BJ (cell line): Measurements from ENCODE around the gene OR2L2. TPM values are rescaled to one million over a fixed set of nuclear protein-coding genes. Genes with fewer than 3 reads are reported as not detected.

ENCODE experiments used
- CTCF ChIA-PET: fragments of 350-600 bp; formaldehyde crosslinking; extraction: SDS; loops from one replicate; lab custom pipeline; 2021; ENCODE audit warnings: antibody characterized with exemption, inconsistent platforms; lab: Yijun Ruan, JAX
- POLR2A ChIA-PET: fragments of 300-600 bp; sonication (Branson Sonifier 250); formaldehyde crosslinking; extraction: SDS; loops from one replicate; lab custom pipeline; 2021; ENCODE audit warnings: antibody characterized with exemption; lab: Charles Lee
- DNase-seq: peaks from one replicate; pipeline ENCODE4 v3.0.0-alpha.2; 2011; ENCODE audit warnings: low read depth
- H3K27me3 ChIP-seq: 2 replicates; pipeline ENCODE4 v1.6.0; 2011; ENCODE audit warnings: low read length; ENCODE audit not compliant: control insufficient read depth, insufficient read depth
- H3K36me3 ChIP-seq: 2 replicates; pipeline ENCODE4 v1.5.1; 2011; ENCODE audit warnings: low read length; ENCODE audit not compliant: control insufficient read depth, insufficient read depth
- H3K4me3 ChIP-seq: 2 replicates; pipeline ENCODE4 v1.5.1; 2011; ENCODE audit warnings: low read depth, mild to moderate bottlenecking, control low read depth, low read length
- CTCF ChIP-seq: IDR thresholded peaks from 2 replicates; pipeline ENCODE4 v1.5.1; 2011; ENCODE audit warnings: low read depth, mild to moderate bottlenecking, control low read depth, inconsistent platforms, low read length, moderate library complexity; ENCODE audit not compliant: insufficient read depth
- polyA plus RNA-seq: library from polyadenylated mRNA; depleted of rRNA; stranded (reverse); fragments of >200 nt; gene quantifications from 2 replicates; pipeline ENCODE4 v1.2.3, GENCODE V29; 2011

OR2L2 gene
- polyA plus RNA-seq, 1 experiment = not detected

- Histone ChIP-seq H3K4me3 (no peak overlapping the region), H3K36me3 (no peaks in the 10 kb centered on the region), H3K27me3 (no peaks in the 10 kb centered on the region)
- POLR2A ChIA-PET = no interaction called here
- DNase-seq = no peak
- TF ChIP-seq CTCF = no peak
- CTCF ChIA-PET = no interaction called here
Observed at GRCh38 chr1:248009681-248010080, 20.2 kb upstream of the OR2L2 start.

- POLR2A ChIA-PET = no interaction called here
- DNase-seq = no peak
- no peak for TF ChIP-seq CTCF
- Histone ChIP-seq H3K27me3 (no peaks in the 10 kb centered on the region), H3K36me3 (no peaks in the 10 kb centered on the region), H3K4me3 (no peak within 1 kb of the TSS)
- CTCF ChIA-PET = no interaction called here
Observed at GRCh38 chr1:248013229-248013710, 16.6 kb upstream of the OR2L2 start, which contains the start of gene OR2L5. Gene OR2L5, plus strand, starts transcription at chr1:248013660. Its CDS starts 8,288 bp downstream, at chr1:248021948.

GRCh38 chr1:248015803-248016202, 14.1 kb upstream of the OR2L2 start:
- CTCF ChIA-PET = no interaction called here
- POLR2A ChIA-PET = no interaction called here
- Histone ChIP-seq H3K4me3 (no peak overlapping the region), H3K36me3 (no peaks in the 10 kb centered on the region), H3K27me3 (no peaks in the 10 kb centered on the region)
- DNase-seq = no peak
- TF ChIP-seq CTCF = no peak

- no peaks in the 10 kb centered on the region for H3K27me3 ChIP-seq
- POLR2A ChIA-PET = no interaction called here
- no peaks in the 10 kb centered on the region for H3K36me3 ChIP-seq
- CTCF ChIA-PET = no interaction called here
- no peak overlapping the region for H3K4me3 ChIP-seq
- no peak for DNase-seq
- no peak for TF ChIP-seq CTCF
Observed at GRCh38 chr1:248045209-248045608, 15.3 kb downstream of the OR2L2 start.

- H3K4me3 ChIP-seq = no peak within 1 kb of the TSS
- no peaks in the 10 kb centered on the region for H3K36me3 ChIP-seq
- H3K27me3 ChIP-seq = no peaks in the 10 kb centered on the region
- DNase-seq = no peak
- no peak for TF ChIP-seq CTCF
- ChIA-PET POLR2A (no interaction called here), CTCF (no interaction called here)
Observed at GRCh38 chr1:248046536-248046935, 16.7 kb downstream of the OR2L2 start, which contains the start of gene OR2L3. Gene OR2L3, plus strand, starts transcription at chr1:248046836. Its CDS starts 13,846 bp downstream, at chr1:248060682.
